ENCODE data around the gene CADM2.

The CADM2 gene

DNA sequence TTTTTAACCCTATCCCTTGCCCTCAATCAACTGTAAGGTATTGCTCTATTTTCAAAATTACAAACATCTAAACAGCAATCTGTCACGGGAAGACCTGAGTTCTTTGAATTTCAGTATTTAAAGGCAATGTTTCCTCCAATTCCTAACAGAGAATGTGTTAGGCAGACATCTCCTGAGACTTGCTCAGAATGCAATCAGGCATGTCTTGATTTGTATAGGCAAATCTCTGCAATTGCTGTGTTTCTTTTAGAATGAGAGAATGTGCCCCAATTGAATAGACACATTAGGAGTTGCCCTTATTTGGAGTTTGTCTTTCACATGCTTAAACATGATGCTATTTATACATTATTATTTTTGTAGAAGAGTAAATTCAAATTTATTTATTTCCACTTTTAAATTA, 205.6 kb downstream of the CADM2 start:
- Histone ChIP-seq H3K4me1 (ENCODE audit: control insufficient read depth, insufficient read depth, low read depth, low read length) (no peaks in the 10 kb centered on the region), H3K18ac (ENCODE audit: low read depth in 1 of 2, low read length in 2 of 2) (no peak overlapping the region), H3K14ac (ENCODE audit: low read length in 2 of 2) (no peak overlapping the region), H2BK5ac (ENCODE audit: low read depth, low read length, poor library complexity, severe bottlenecking) (no peak overlapping the region), H2BK120ac (ENCODE audit: low read depth, low read length) (no peak overlapping the region), H3K36me3 (ENCODE audit: control insufficient read depth in 1 of 2, insufficient read depth in 2 of 2, low read depth in 1 of 2, low read length in 2 of 2) (no peaks in the 10 kb centered on the region), H2AFZ (ENCODE audit: low read depth, low read length) (no peak overlapping the region), H2AK5ac (ENCODE audit: low read length, severe bottlenecking) (no peak overlapping the region), H3K79me1 (replicated peaks; ENCODE audit: low read length, poor library complexity, severe bottlenecking) (no peaks in the 10 kb centered on the region), H4K91ac (ENCODE audit: low read length) (no peak overlapping the region), H3K4me3 (ENCODE audit: insufficient read depth in 1 of 2, low read depth in 1 of 2, low read length in 2 of 2) (no peak overlapping the region), H3K23ac (ENCODE audit: low read length in 2 of 2) (no peak overlapping the region), H3K27ac (ENCODE audit: low read length, poor library complexity, severe bottlenecking) (no peak overlapping the region), H2BK12ac (ENCODE audit: low read length in 2 of 2) (no peak overlapping the region), H2BK15ac (ENCODE audit: low read depth, poor library complexity, severe bottlenecking) (no peak overlapping the region), H3K27me3 (ENCODE audit: control insufficient read depth in 1 of 2, insufficient read depth in 1 of 2, low read length in 2 of 2) (no peaks in the 10 kb centered on the region), H4K8ac (ENCODE audit: low read length) (no peak overlapping the region), H3K9me3 (ENCODE audit: control insufficient read depth, low read length) (no peaks in the 10 kb centered on the region), H3K4ac (ENCODE audit: low read depth in 1 of 2, low read length in 2 of 2) (no peak overlapping the region), H3K9ac (ENCODE audit: low read length) (no peak overlapping the region), H3K4me2 (ENCODE audit: low read length, poor library complexity, severe bottlenecking) (no peak overlapping the region)
- 86% methylated on average over 1 of the region's 1 CpG for WGBS
- no peak for DNase-seq

- H3K27ac ChIP-seq (ENCODE audit: low read length, poor library complexity, severe bottlenecking) = no peak overlapping the region
- H4K8ac ChIP-seq (ENCODE audit: low read length) = no peak overlapping the region
- no peak overlapping the region for H3K23ac ChIP-seq (ENCODE audit: low read length in 2 of 2)
- H3K14ac ChIP-seq (ENCODE audit: low read length in 2 of 2) = no peak overlapping the region
- H2AK5ac ChIP-seq (ENCODE audit: low read length, severe bottlenecking) = no peak overlapping the region
- no peak overlapping the region for H4K91ac ChIP-seq (ENCODE audit: low read length)
- no peak overlapping the region for H3K4me2 ChIP-seq (ENCODE audit: low read length, poor library complexity, severe bottlenecking)
- no peak overlapping the region for H3K4me3 ChIP-seq (ENCODE audit: insufficient read depth in 1 of 2, low read depth in 1 of 2, low read length in 2 of 2)
- no peak overlapping the region for H3K18ac ChIP-seq (ENCODE audit: low read depth in 1 of 2, low read length in 2 of 2)
- H2BK120ac ChIP-seq (ENCODE audit: low read depth, low read length) = no peak overlapping the region
- H2AFZ ChIP-seq (ENCODE audit: low read depth, low read length) = no peak overlapping the region
- H3K4ac ChIP-seq (ENCODE audit: low read depth in 1 of 2, low read length in 2 of 2) = no peak overlapping the region
- no peak for DNase-seq
- H3K36me3 ChIP-seq (ENCODE audit: control insufficient read depth in 1 of 2, insufficient read depth in 2 of 2, low read depth in 1 of 2, low read length in 2 of 2) = no peaks in the 10 kb centered on the region
- no peaks in the 10 kb centered on the region for H3K4me1 ChIP-seq (ENCODE audit: control insufficient read depth, insufficient read depth, low read depth, low read length)
- no peaks in the 10 kb centered on the region for H3K79me1 ChIP-seq (replicated peaks; ENCODE audit: low read length, poor library complexity, severe bottlenecking)
- H3K9me3 ChIP-seq (ENCODE audit: control insufficient read depth, low read length) = no peaks in the 10 kb centered on the region
- no peak overlapping the region for H3K9ac ChIP-seq (ENCODE audit: low read length)
- H2BK12ac ChIP-seq (ENCODE audit: low read length in 2 of 2) = no peak overlapping the region
- H3K27me3 ChIP-seq (ENCODE audit: control insufficient read depth in 1 of 2, insufficient read depth in 1 of 2, low read length in 2 of 2) = no peaks in the 10 kb centered on the region
- H2BK5ac ChIP-seq (ENCODE audit: low read depth, low read length, poor library complexity, severe bottlenecking) = no peak overlapping the region
- WGBS = no CpG with 5 or more reads among the region's 1 CpG
- H2BK15ac ChIP-seq (ENCODE audit: low read depth, poor library complexity, severe bottlenecking) = no peak overlapping the region
Measured at GRCh38 chr3:85167576-85167975, 208.8 kb downstream of the CADM2 start.

DNA sequence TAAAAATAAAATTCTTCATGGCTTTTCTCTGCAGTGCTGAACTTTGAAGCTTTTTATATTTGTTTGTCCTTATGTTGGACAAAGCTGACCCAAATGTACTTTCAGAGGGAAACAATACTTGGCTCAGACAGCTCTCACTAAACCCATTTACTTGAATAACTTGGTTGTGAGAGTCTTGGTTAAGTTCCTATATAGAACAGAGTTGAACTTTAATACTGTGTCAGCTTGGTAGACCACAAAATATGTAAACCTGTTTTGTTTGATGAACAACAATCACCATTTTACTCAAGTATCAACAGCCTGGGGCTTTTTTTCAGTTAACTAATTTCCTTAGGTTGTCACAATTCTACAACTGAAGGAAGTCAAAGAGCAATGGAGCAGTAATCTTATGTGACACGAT, 211.9 kb downstream of the CADM2 start:
- Histone ChIP-seq H3K4ac (ENCODE audit: low read depth in 1 of 2, low read length in 2 of 2) (no peak overlapping the region), H3K36me3 (ENCODE audit: control insufficient read depth in 1 of 2, insufficient read depth in 2 of 2, low read depth in 1 of 2, low read length in 2 of 2) (no peaks in the 10 kb centered on the region), H3K27me3 (ENCODE audit: control insufficient read depth in 1 of 2, insufficient read depth in 1 of 2, low read length in 2 of 2) (no peaks in the 10 kb centered on the region), H2AK5ac (ENCODE audit: low read length, severe bottlenecking) (no peak overlapping the region), H3K18ac (ENCODE audit: low read depth in 1 of 2, low read length in 2 of 2) (no peak overlapping the region), H2BK120ac (ENCODE audit: low read depth, low read length) (no peak overlapping the region), H3K4me3 (ENCODE audit: insufficient read depth in 1 of 2, low read depth in 1 of 2, low read length in 2 of 2) (no peak overlapping the region), H3K27ac (ENCODE audit: low read length, poor library complexity, severe bottlenecking) (no peak overlapping the region), H4K91ac (ENCODE audit: low read length) (no peak overlapping the region), H2BK12ac (ENCODE audit: low read length in 2 of 2) (no peak overlapping the region), H3K9ac (ENCODE audit: low read length) (no peak overlapping the region), H4K8ac (ENCODE audit: low read length) (no peak overlapping the region), H2BK5ac (ENCODE audit: low read depth, low read length, poor library complexity, severe bottlenecking) (no peak overlapping the region), H3K4me1 (ENCODE audit: control insufficient read depth, insufficient read depth, low read depth, low read length) (no peaks in the 10 kb centered on the region), H2AFZ (ENCODE audit: low read depth, low read length) (no peak overlapping the region), H3K79me1 (replicated peaks; ENCODE audit: low read length, poor library complexity, severe bottlenecking) (no peaks in the 10 kb centered on the region), H3K23ac (ENCODE audit: low read length in 2 of 2) (no peak overlapping the region), H3K14ac (ENCODE audit: low read length in 2 of 2) (no peak overlapping the region), H3K9me3 (ENCODE audit: control insufficient read depth, low read length) (no peaks in the 10 kb centered on the region), H3K4me2 (ENCODE audit: low read length, poor library complexity, severe bottlenecking) (no peak overlapping the region), H2BK15ac (ENCODE audit: low read depth, poor library complexity, severe bottlenecking) (no peak overlapping the region)
- DNase-seq = no peak
- WGBS = no CpG with 5 or more reads among the region's 1 CpG

- Histone ChIP-seq H3K36me3 (ENCODE audit: control insufficient read depth in 1 of 2, insufficient read depth in 2 of 2, low read depth in 1 of 2, low read length in 2 of 2) (no peaks in the 10 kb centered on the region), H2BK15ac (ENCODE audit: low read depth, poor library complexity, severe bottlenecking) (no peak overlapping the region), H3K4me3 (ENCODE audit: insufficient read depth in 1 of 2, low read depth in 1 of 2, low read length in 2 of 2) (no peak overlapping the region), H3K4ac (ENCODE audit: low read depth in 1 of 2, low read length in 2 of 2) (no peak overlapping the region), H4K91ac (ENCODE audit: low read length) (no peak overlapping the region), H3K27ac (ENCODE audit: low read length, poor library complexity, severe bottlenecking) (no peak overlapping the region), H3K79me1 (replicated peaks; ENCODE audit: low read length, poor library complexity, severe bottlenecking) (no peaks in the 10 kb centered on the region), H2AK5ac (ENCODE audit: low read length, severe bottlenecking) (no peak overlapping the region), H3K23ac (ENCODE audit: low read length in 2 of 2) (no peak overlapping the region), H3K4me2 (ENCODE audit: low read length, poor library complexity, severe bottlenecking) (no peak overlapping the region), H3K9me3 (ENCODE audit: control insufficient read depth, low read length) (no peaks in the 10 kb centered on the region), H2BK120ac (ENCODE audit: low read depth, low read length) (no peak overlapping the region), H3K18ac (ENCODE audit: low read depth in 1 of 2, low read length in 2 of 2) (no peak overlapping the region), H2BK5ac (ENCODE audit: low read depth, low read length, poor library complexity, severe bottlenecking) (no peak overlapping the region), H3K9ac (ENCODE audit: low read length) (no peak overlapping the region), H3K27me3 (ENCODE audit: control insufficient read depth in 1 of 2, insufficient read depth in 1 of 2, low read length in 2 of 2) (no peaks in the 10 kb centered on the region), H2AFZ (ENCODE audit: low read depth, low read length) (no peak overlapping the region), H3K14ac (ENCODE audit: low read length in 2 of 2) (no peak overlapping the region), H2BK12ac (ENCODE audit: low read length in 2 of 2) (no peak overlapping the region), H4K8ac (ENCODE audit: low read length) (no peak overlapping the region), H3K4me1 (ENCODE audit: control insufficient read depth, insufficient read depth, low read depth, low read length) (no peaks in the 10 kb centered on the region)
- no CpG with 5 or more reads among the region's 1 CpG for WGBS
- DNase-seq = no peak
Measured at GRCh38 chr3:85171976-85172375, 213.2 kb downstream of the CADM2 start.

Measured in mesenchymal stem cell (in vitro differentiated cells and primary cell).